Measurements from ENCODE around the gene NARS2.

Gene NARS2

GRCh38 chr11:78424334-78425270 lies 150.1 kb downstream of the NARS2 start:
- DNase-seq (ENCODE audit: low read depth, low spot score), result no peak
- no peak overlapping the region for H3K4me3 ChIP-seq (ENCODE audit: low read length)

- DNase-seq (ENCODE audit: low read depth, low spot score), result no peak
- H3K4me3 ChIP-seq (ENCODE audit: low read length), result no peak overlapping the region
Observed at GRCh38 chr11:78423241-78423640, 151.4 kb downstream of the NARS2 start.

GRCh38 chr11:78420796-78421209 lies 153.9 kb downstream of the NARS2 start:
- DNase-seq (ENCODE audit: low read depth, low spot score), result peak; percentile 70
- no peak overlapping the region for H3K4me3 ChIP-seq (ENCODE audit: low read length)

- no peak overlapping the region for H3K4me3 ChIP-seq (ENCODE audit: low read length)
- DNase-seq (ENCODE audit: low read depth, low spot score), result no peak
Observed at GRCh38 chr11:78420255-78420764, 154.4 kb downstream of the NARS2 start.

GRCh38 chr11:78419327-78419726 lies 155.3 kb downstream of the NARS2 start:
- DNase-seq (ENCODE audit: low read depth, low spot score), result no peak
- H3K4me3 ChIP-seq (ENCODE audit: low read length), result no peak overlapping the region

GRCh38 chr11:78418584-78419211 lies 156.0 kb downstream of the NARS2 start:
- DNase-seq (ENCODE audit: low read depth, low spot score), result no peak
- H3K4me3 ChIP-seq (ENCODE audit: low read length), result no peak overlapping the region

GRCh38 chr11:78417888-78418583 lies 156.6 kb downstream of the NARS2 start:
- no peak for DNase-seq (ENCODE audit: low read depth, low spot score)
- peak overlapping the region; percentile 55 for H3K4me3 ChIP-seq (ENCODE audit: low read length)

- DNase-seq (ENCODE audit: low read depth, low spot score), result no peak
- H3K4me3 ChIP-seq (ENCODE audit: low read length), result peak within 1 kb of the TSS; percentile 55
Observed at GRCh38 chr11:78417175-78417887, 157.3 kb downstream of the NARS2 start, which contains the start of gene GAB2. Gene GAB2, minus strand, starts transcription at chr11:78417820. Its CDS starts 100 bp downstream, at chr11:78417720.

GRCh38 chr11:78416285-78417174 lies 158.1 kb downstream of the NARS2 start:
- H3K4me3 ChIP-seq (ENCODE audit: low read length), result peak overlapping the region; percentile 54
- DNase-seq (ENCODE audit: low read depth, low spot score), result no peak

GRCh38 chr11:78415338-78415737 lies 159.3 kb downstream of the NARS2 start:
- H3K4me3 ChIP-seq (ENCODE audit: low read length), result no peak overlapping the region
- DNase-seq (ENCODE audit: low read depth, low spot score), result no peak

- no peak overlapping the region for H3K4me3 ChIP-seq (ENCODE audit: low read length)
- DNase-seq (ENCODE audit: low read depth, low spot score), result no peak
Observed at GRCh38 chr11:78414321-78415051, 160.2 kb downstream of the NARS2 start.

GRCh38 chr11:78408619-78409018 lies 166.0 kb downstream of the NARS2 start:
- no peak for DNase-seq (ENCODE audit: low read depth, low spot score)
- H3K4me3 ChIP-seq (ENCODE audit: low read length), result no peak overlapping the region

- no peak for DNase-seq (ENCODE audit: low read depth, low spot score)
- no peak overlapping the region for H3K4me3 ChIP-seq (ENCODE audit: low read length)
Observed at GRCh38 chr11:78406568-78407196, 168.0 kb downstream of the NARS2 start.

- no peak overlapping the region for H3K4me3 ChIP-seq (ENCODE audit: low read length)
- DNase-seq (ENCODE audit: low read depth, low spot score), result no peak
Observed at GRCh38 chr11:78405805-78406204, 168.9 kb downstream of the NARS2 start.

- no peak for DNase-seq (ENCODE audit: low read depth, low spot score)
- H3K4me3 ChIP-seq (ENCODE audit: low read length), result no peak overlapping the region
Observed at GRCh38 chr11:78403781-78404180, 170.9 kb downstream of the NARS2 start.

GRCh38 chr11:78402847-78403246 lies 171.8 kb downstream of the NARS2 start:
- no peak overlapping the region for H3K4me3 ChIP-seq (ENCODE audit: low read length)

GRCh38 chr11:78400702-78401101 lies 174.0 kb downstream of the NARS2 start:
- DNase-seq (ENCODE audit: low read depth, low spot score), result no peak
- H3K4me3 ChIP-seq (ENCODE audit: low read length), result no peak overlapping the region

More at GRCh38 chr11:78402847-78403246, 171.8 kb downstream of the NARS2 start:
- no peak for DNase-seq (ENCODE audit: low read depth, low spot score)

Data from Jurkat, Clone E6-1 (cell line).